NCI-H2171 (cell line): ENCODE measurements around the gene MYO10.
A peak's percentile ranks its signal among the peaks of the same experiment; 100 is the strongest.
"Not testable (repeated sequence)": the region's sequence is repeated elsewhere in the genome, so short reads cannot be mapped to it uniquely, and the experiment has no call there.

Experiments used
- DNase-seq: peaks from one replicate; lab custom pipeline; 2025; lab: John Stamatoyannopoulos, UW

The MYO10 gene

DNA sequence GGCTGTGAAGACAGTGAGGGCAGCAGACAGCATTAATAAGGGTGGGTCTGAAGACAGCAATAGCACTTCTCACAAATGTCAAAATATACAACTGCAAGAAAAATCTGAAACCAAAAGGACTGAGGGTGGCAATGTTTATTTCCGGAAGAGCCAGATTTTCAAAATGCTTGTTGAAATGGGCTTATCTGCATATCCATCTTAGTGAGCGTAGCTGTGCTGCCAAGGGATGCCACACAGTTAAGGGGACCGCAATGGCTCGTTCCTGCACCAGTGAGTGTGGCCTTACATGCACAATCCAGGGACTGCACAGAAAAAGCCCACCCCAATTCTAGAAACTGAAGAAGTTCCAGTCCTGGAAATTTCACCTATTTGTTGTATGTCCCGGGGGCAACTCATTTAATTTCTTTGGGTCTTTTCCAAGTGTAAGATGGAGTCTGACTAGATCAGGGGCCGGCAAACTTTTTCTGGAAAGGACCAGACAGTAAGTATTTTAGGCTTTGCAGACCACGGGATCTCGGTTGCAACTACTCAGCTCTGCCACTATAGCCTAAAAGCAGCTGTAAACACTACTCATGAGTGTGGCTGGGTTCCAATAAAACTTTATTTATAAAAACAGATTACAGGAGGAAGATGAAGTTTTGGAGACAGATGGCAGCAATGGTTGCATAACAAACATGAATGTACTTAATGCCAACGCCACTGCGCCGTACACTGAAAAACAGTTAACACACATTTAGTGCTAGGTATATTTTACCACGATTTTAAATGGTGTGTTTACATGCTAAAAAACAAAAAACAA lies 154.1 kb downstream of the MYO10 start:
- DNase-seq = no peak

DNA sequence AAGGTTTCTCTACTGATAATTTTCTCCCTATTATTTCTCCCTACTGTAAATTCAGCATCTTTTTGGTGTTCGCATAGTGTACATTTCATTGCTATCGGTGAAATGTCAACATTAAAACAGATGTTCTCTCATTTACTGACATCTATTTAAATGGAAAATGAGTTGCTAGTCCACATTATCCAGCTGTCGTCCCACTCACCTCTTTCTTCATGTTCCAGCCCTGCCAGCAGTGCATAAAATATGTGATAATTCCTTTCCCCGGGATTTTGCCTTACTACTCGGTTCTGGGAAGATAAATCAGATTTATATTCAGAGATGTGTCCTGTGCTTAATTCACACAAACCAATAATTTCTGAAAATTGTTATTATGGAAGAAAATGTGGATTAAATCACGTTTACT lies 155.8 kb downstream of the MYO10 start:
- DNase-seq = peak; percentile 43

DNA sequence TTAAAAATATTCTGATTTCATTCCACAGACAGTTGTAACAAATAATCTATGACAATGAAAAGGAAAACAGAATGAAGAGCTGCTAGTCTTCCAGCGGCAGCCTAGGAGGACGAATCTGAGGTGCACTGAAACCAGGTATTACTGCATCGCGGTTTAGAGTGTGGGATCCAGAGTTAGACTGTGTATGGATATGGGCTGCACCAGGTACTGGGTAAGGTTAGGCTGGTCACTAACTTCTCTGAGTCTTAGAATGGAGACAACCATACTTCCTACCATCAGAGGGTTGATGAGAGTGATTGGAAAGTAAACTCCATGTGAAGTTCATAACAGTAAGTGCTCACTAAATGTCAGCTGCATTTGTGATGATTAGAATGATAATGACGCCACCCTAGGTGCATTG lies 158.7 kb downstream of the MYO10 start:
- DNase-seq = no peak

DNA sequence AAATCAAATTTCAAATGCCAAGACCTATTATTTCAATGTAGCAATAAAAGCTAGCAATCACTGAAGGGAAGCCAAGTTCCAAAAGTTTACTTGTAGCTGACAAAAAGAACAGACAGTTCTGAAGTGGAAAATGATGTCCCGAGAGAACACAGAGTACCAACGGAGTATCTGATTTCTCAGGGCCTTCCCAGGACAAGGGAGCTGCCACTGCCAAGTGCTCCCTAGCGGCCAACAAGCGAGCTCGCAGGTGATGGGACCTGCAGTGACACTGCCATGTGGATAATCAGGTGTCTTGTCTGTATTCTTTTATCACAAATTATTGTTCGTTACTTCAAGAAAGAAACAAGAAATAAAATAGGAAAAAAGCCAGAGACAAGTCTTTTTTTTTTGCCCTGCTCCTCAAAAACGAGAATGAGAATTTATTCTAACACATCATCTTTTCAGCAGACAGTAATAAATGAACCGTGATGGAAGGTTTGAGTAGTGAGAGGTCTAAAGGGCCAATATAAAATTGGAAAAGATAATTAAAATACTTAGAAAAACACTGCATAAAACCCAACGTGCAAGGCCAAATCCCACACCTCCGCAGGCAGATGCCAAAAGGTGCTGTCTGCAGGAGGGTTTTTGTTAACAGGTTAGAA lies 159.4 kb downstream of the MYO10 start:
- peak; percentile 67 for DNase-seq

DNA sequence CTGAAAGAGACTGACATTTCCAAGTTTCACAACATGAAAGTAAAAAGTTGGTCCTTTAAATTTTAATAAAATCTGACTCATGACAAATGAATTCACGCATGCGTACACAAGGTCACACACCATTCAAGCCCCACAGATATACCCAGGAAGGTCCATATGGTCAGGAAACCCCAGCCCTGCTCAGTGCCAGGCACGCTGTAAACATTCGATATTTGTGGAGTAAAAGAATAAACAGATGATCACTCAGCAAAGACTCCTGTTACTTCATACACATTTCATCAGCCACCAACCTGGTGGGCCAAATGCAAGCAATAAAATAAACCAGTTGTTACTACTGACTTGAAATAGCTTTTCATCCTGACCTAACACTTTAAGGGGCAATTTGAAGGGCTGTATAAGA lies 161.3 kb downstream of the MYO10 start:
- DNase-seq = no peak

DNA sequence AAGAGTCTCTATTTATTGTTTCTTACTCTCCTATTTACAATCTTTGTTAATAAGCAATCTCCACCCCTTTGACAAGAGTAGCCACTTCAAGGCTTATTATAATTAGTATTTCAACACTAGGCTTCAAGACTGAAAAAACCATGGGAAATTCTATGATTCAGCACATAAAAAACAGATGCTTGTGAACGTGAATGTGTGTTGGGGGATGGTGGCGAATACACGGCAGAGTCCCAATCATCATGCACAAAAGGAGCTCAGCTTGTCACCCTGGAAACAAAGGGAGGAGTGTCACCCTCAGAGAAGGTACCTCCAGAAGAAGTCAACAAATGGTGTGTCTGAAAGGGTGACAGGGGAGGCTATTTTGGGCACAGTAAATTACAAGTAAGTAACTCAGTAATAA lies 162.1 kb downstream of the MYO10 start:
- DNase-seq = no peak

DNA sequence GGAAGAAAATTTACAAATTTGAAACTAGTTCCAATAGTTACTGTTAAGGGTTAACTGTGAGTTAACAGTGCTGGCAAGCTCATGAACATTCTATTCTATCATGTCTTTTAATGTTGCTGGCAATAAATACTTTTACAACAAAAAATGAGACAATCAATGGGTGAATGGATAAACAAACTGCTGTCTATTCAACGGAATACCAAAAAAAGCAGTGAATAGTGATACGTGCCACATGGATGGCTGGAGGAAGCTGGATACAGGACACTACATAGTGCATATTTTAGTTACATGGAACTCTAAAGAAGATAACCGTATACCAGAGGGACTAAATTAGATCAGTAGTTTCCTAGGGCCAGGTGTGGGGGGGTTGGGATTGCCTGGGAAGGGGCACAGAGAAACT lies 163.5 kb downstream of the MYO10 start:
- DNase-seq = no peak

DNA sequence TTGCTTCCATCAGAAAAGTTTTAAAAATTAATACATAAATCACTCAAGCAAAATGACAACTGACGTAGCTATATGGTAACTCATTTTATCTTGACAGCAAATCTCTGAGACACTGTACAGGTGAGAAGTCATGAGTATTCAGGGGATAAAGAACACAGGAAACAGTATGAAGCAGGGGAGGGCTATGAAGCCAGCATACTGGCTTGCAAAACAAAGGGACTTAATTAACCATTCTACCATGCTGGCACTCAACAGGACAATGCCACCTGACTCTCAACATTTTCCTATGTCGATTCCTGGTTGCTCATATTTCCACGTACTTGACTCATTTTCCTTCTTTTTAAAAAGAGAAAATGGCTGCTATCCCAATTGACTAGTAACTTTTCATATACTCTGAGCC lies 167.9 kb downstream of the MYO10 start:
- DNase-seq = no peak

DNA sequence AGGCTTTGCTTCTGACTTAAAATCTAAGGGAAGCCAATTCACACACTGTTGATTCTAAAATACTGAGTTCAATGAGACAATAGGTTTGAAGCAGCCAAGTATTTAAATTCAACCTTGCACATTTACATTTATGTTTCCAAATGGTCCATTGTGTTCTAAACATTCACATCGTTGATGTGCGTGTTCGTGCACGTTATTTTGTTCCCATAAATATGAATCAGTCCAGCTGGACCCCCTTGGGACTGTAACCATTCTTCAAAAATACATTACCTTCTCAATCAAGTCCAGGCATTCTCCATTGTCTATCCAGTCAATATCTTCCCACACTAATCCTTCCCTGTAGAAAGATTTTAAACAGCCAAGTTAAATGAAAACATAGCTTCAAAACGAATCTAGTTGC lies 172.9 kb downstream of the MYO10 start:
- no peak for DNase-seq

DNA sequence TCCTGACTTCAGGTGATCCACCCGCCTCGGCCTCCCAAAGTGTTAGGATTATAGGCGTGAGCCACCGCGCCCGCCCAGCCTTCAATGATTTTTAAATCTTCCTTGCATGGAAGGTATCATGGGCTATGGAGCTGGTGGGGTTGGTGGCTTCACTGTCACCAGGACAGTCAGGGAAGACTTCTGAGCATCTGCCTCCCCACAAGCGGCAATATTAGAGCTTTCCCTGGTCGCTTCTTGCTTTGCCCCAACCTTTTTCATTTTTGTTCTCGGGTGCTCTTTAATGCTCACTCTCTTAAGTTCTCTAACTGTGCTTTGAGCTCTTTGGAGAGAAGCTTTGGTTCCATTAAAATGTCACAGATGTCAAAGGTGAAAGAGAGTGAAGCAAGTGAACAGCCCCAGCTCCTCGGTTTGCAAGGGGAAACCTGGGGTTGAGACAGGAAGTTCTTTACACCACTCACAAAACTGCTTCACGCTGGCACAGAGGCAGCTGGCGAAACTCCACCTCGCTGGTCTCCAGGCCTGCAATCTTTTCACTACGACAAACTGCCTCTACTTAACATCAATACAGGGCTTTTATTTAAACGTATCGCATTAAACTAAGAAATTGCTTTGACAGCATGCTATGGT lies 176.8 kb downstream of the MYO10 start:
- no peak for DNase-seq

DNA sequence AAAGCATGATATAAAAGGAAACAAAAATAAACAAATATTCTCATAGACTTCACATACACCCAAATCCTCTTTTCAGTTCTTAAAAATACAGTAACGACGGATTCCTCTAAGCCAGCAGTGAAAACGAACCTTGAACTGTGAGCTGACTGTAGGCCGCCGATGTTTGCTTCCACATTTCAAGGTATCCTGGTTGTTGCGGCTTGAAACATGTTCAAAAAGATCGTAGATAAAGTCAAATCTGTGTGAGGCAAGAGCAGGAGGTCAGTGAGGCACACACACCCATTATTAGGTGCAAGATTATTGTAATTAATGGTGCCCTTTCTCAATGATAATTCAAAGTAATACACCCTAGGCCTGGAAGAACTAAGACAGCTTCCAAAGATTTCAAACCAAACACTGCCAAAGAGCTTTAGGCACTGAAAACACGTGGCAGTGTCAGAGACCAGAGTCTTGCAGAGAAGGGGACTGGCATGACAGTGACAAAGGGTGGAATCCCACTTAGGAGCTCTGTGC lies 178.0 kb downstream of the MYO10 start:
- DNase-seq = no peak

DNA sequence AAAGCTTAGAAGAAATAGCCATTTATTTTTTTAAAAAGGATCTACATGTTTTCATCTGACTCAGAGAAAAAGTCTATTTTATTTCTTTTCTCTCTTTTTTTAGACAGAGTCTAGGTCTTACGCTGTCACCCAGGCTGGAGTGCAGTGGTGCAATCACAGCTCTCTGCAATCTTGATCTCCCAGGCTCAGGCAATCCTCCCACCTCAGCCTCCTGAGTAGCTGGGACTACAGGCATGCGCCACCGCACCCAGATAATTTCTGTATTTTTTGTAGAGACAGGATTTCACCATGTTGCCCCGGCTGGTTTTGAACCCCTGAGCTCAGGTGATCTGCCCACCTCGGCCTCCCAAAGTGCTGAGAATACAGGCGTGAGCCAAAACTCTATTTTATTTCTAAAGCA lies 178.5 kb downstream of the MYO10 start:
- DNase-seq = not testable (repeated sequence)

DNA sequence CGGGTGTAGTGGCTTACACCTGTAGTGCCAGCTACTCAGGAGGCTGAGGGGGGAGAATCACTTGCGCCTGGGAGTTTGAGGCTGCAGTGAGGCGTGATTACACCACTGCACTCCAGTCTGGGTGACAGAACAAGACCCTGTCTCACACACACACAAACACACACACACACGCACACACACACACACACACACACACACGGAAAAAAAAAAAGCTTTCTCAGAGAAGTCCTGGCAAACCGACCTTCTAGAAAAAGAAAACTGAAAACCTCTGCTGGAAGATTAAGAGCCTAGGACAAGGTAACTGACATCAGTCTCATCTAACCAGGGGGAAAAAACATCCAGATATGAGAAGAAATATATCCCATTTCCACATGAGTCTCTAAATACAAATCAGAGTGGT lies 178.9 kb downstream of the MYO10 start:
- no peak for DNase-seq

DNA sequence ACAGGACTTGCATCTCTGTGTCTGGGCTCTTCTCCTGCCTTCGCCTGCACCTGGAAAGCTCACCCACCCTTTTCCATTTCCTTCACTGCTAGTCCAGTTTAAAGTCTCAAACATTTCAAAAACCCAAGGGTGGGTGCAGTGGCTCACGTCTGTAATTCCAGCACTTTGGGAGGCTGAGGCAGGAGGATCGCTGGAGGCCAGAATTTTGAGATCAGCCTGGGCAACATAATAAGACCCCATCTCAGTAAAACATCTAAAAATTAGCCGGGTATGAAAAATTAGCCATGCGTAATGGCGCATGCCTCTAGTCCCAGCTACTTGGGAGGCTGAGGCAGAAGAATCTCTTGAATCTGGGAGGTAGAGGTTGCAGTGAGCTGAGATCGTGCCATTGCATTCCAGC lies 179.4 kb downstream of the MYO10 start:
- DNase-seq = no peak

DNA sequence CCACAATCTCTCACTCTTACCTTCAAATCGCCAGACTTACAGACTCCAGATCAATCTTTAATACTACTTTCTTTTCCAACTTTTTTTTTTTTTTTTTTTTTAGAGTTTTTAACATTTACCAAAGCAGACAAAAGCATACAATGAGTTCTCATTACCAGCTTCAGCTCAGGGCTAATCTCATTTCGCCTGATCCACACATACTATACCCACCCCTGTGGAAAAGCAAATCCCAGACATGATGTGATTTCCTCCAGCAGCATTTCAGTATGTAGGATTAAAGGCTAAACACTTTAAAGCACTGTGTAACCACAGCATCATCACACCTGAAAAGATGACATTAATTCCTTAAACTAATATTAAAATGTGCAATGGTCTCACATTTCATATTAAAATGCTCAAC lies 180.4 kb downstream of the MYO10 start:
- no peak for DNase-seq

DNA sequence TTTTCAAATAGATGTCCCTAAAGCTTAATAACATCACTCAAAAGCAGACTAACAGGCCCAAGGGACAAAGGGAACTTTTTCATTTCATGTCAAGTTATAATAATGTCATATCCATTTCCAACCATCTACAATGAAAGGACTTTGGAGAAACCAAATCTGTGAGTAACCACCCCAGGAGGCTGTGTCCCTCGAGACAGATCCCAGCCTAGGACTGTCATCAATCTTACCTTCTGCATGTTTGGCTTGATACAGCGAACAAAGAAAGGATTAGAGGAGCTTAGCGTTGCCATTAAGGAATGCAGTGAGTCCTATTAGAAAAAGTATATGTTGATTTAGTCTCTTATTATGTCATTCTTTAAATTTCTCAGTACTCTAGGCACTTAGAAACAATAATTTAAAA lies 181.5 kb downstream of the MYO10 start:
- DNase-seq = peak; percentile 15

DNA sequence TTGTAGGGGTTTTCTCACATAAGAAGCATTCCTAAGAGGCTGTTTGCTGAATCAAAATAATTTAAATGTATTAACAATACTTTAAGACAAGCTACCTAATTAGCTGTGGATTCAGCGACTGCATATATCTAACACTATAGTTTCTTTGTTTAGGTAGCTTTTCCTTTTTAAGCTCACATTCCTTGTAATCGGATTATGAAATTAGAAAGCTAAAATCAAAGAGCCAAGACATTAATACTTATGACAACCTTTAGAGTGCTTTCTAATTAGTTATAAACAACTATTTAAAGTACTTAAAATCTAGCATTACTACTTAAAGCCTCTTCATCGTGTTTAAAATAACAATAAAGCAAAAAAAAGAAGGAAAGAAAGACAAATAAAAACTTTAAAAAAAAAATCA lies 182.0 kb downstream of the MYO10 start:
- DNase-seq = no peak

DNA sequence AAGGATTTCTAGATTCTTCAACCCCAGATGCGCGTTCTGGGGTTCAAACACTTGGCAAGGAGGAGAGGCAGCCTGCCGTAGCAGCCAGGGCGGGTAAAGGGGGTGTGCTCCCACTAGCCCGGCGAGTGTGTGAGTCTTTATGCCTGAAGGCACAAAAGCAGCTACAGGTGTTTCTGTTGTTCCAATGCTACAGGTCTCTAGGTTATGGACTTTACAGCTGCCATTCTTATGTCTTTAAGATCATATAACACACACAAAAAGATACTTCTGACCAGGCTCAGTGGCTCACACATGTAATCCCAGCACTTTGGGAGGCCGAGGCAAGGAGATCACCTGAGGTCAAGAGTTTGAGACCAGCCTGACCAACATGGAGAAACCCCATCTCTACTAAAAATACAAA lies 185.6 kb downstream of the MYO10 start:
- no peak for DNase-seq

DNA sequence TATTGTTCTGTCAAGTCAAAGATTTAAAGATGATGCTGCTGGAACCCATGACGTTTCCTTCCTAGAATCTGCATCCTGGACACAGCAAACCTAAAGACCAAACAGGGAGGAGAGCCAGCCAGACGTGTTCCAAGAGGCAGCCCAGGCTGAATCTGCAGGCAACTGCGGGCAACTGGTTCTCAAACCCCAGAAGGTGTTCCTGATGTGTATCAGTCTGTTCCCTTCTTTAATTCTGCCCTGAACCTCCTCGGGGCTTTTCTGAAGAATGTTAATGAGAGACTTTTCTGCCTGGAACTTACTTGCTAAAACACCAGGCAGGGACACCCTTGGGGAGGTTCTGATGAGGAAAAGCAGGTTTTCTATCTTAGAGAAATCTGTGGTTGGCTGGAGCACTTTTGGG lies 186.5 kb downstream of the MYO10 start:
- DNase-seq = no peak

DNA sequence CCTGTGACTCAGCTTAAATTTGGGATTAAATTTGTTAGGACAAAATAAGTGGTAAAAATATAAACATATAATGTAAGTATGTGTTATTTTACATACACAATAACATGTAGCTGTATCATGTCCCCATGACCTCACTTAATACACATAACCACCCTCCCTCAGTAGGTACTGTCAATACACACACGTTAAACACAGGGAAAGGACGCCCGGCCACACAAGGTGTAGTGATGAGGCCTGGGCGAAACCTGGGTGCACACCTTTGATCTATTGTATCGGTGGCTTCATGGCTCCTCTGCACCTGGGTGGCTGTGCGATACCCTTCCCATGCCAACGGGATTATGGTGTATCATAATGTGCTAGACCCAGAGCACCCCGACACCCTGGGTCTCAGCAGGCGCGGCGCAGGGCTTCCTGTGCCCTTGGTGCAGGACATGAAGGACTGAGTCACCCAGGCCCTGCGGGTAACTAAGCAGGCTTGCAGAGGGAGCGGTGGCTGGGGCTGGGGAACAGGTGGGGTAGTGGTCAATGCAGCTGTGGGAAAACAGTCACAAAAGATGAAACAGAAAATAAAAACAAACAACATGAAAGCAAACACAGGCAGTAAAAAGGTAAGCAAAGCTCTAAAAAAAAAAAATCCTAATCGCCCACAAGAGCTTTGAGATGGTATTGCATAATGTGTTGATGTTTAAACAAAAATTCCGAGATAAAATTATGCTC lies 191.8 kb downstream of the MYO10 start:
- no peak for DNase-seq

DNA sequence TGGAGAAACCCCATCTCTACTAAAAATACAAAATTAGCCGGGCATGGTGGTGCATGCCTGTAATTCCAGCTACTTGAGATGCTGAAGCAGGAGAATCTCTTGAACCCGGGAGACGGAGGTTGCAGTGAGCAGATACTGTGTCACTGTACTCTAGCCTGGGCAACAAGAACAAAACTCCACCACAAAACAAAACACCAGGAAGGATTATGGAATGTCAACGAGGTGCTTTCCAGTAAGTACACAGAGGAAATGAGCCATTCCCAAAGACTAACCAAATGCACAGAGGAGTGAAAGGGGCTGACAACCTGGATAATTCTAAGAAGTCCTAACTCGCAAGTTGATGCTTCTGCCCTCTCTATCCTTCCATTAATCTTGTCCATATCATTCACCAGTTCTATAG lies 193.2 kb downstream of the MYO10 start:
- DNase-seq = no peak

DNA sequence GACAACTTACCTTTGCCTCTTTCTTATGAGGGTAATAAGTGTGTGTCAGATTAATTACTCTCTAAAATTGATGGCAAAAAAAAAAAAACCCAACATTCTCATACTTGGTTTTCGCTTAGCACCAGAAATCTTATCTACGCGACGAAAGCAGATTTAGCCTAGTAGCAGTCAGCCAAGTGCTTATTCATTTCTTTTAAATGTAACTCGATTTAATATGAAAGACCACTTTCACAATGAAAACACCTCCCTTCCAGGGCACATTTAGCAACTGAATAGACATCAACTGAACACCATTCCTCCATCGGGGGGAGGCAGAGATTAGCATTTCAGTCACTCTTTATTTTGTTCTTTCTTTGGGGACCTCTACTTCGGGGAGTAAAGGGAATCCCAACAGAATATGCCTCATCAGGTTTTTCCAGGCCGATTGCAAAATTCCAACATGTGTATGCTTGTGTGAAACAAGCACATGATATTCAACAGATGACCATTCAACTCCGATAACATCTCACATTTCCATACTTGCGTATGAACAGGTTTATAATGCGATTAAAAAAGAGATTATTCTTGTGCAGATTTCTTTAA lies 195.2 kb downstream of the MYO10 start:
- DNase-seq = no peak
